Measurements from ENCODE around the gene FHAD1.
"Not testable (repeated sequence)": the region's sequence is repeated elsewhere in the genome, so short reads cannot be mapped to it uniquely, and the experiment has no call there.

Gene FHAD1

GRCh38 chr1:15350151-15350550 lies 103.1 kb downstream of the FHAD1 start:
- no peak for DNase-seq

- no peak for DNase-seq
Measured at GRCh38 chr1:15350551-15351200, 103.7 kb downstream of the FHAD1 start.

- DNase-seq, result no peak
Measured at GRCh38 chr1:15351310-15351709, 104.3 kb downstream of the FHAD1 start.

- DNase-seq, result peak; percentile 41
Measured at GRCh38 chr1:15352128-15352957, 105.3 kb downstream of the FHAD1 start.

GRCh38 chr1:15353839-15354579 lies 107.0 kb downstream of the FHAD1 start:
- DNase-seq, result no peak

- DNase-seq, result no peak
Measured at GRCh38 chr1:15354580-15354965, 107.5 kb downstream of the FHAD1 start.

- no peak for DNase-seq
Measured at GRCh38 chr1:15355968-15356625, 109.1 kb downstream of the FHAD1 start.

GRCh38 chr1:15357612-15358207 lies 110.7 kb downstream of the FHAD1 start:
- no peak for DNase-seq

GRCh38 chr1:15358565-15359133 lies 111.6 kb downstream of the FHAD1 start:
- no peak for DNase-seq

- no peak for DNase-seq
Measured at GRCh38 chr1:15360700-15361099, 113.7 kb downstream of the FHAD1 start.

- no peak for DNase-seq
Measured at GRCh38 chr1:15362096-15362736, 115.2 kb downstream of the FHAD1 start.

GRCh38 chr1:15362737-15363128 lies 115.7 kb downstream of the FHAD1 start:
- peak; percentile 52 for DNase-seq

GRCh38 chr1:15364740-15365139 lies 117.7 kb downstream of the FHAD1 start:
- no peak for DNase-seq

GRCh38 chr1:15368888-15369287 lies 121.9 kb downstream of the FHAD1 start:
- DNase-seq, result no peak

- DNase-seq, result no peak
Measured at GRCh38 chr1:15370268-15370667, 123.2 kb downstream of the FHAD1 start.

- DNase-seq, result no peak
Measured at GRCh38 chr1:15370781-15371520, 123.9 kb downstream of the FHAD1 start.

- DNase-seq, result no peak
Measured at GRCh38 chr1:15371610-15372545, 124.9 kb downstream of the FHAD1 start.

GRCh38 chr1:15378729-15379128 lies 131.7 kb downstream of the FHAD1 start:
- DNase-seq, result no peak

GRCh38 chr1:15379151-15379550 lies 132.1 kb downstream of the FHAD1 start:
- DNase-seq, result not testable (repeated sequence)

Data from suppressor macrophage treated with lipopolysaccharide for 4 hours (primary cell).